ENCODE results near the gene MYO5A. TPM values are rescaled to one million over a fixed set of nuclear protein-coding genes. Genes with fewer than 3 reads are reported as not detected.
A peak's percentile ranks its signal among the peaks of the same experiment; 100 is the strongest.
"Not testable (repeated sequence)": the region's sequence is repeated elsewhere in the genome, so short reads cannot be mapped to it uniquely, and the experiment has no call there.

Gene MYO5A
- total and polyA plus RNA-seq, 10 of the 15 experiments (the other 5 are each of a cell fraction or from before 2014, with no cell fraction given) = 4.2 to 42.9 (median 31.1) TPM

GRCh38 chr15:52439042-52439441 lies 89.6 kb downstream of the MYO5A start:
- H3K27ac ChIP-seq (ENCODE audit: control insufficient read depth, insufficient read depth); H3K27me3 ChIP-seq (replicated peaks in 1 of 2; ENCODE audit: control insufficient read depth in 2 of 2, insufficient read depth in 2 of 2, low read length in 1 of 2); ATAC-seq; POLR2A ChIA-PET; H3K79me2 ChIP-seq (ENCODE audit: control insufficient read depth, insufficient read depth, low read length); H3K9me3 ChIP-seq (replicated peaks; ENCODE audit: control insufficient read depth, insufficient read depth, low read length); H3K4me1 ChIP-seq (ENCODE audit: control insufficient read depth, insufficient read depth, low read length); H3K9ac ChIP-seq (ENCODE audit: control insufficient read depth, insufficient read depth, low read length); H2AFZ ChIP-seq (ENCODE audit: control insufficient read depth, low read depth, low read length); intact Hi-C loops (cut with micrococcal nuclease; ENCODE audit: unreplicated experiment); H4K20me1 ChIP-seq (ENCODE audit: control insufficient read depth, insufficient read depth); H3K4me2 ChIP-seq (ENCODE audit: control insufficient read depth, insufficient read depth); FAIRE-seq; DNase-seq (ENCODE audit: low read depth, low spot score); H3K36me3 ChIP-seq (ENCODE audit: control insufficient read depth in 2 of 2, insufficient read depth in 2 of 2, low read length in 1 of 2); BruUV-seq (replicated peaks); H3K4me3 ChIP-seq; in situ Hi-C loops (cut with MboI): not testable (repeated sequence)
- WGBS (ENCODE audit: insufficient coverage, insufficient replicate concordance, low lambda C conversion rate, missing lambda C conversion rate) = 98% methylated on average over 9 of the region's 9 CpGs
- 0 out of 2 replicates have a peak, but pooled peaks have one; percentile 50 for TF ChIP-seq YY1 (IDR thresholded peaks at IDR 0.05; ENCODE audit: low read depth, low read length)
- SMC1A ChIA-PET (ENCODE audit: uncharacterized antibody, unreplicated experiment) = interaction anchor here (1.2 to 2.7 kb wide), 3 partner anchors 25 to 71 kb away, joined by 3 to 10 read pairs (median 7); no protein-coding TSS in a partner anchor
- RAD21 ChIA-PET (ENCODE audit: unreplicated experiment) = interaction anchor here (1.7 kb wide), 1 partner anchor 25 kb away, joined by 4 read pairs; no protein-coding TSS in a partner anchor
- CTCF ChIA-PET = interaction anchor here (1.2 to 1.8 kb wide), 2 partner anchors 21 to 27 kb away, joined by 3 read pairs; no protein-coding TSS in a partner anchor

- H4K20me1 ChIP-seq (ENCODE audit: control insufficient read depth, insufficient read depth) = no peaks in the 10 kb centered on the region
- ChIA-PET RAD21 (ENCODE audit: unreplicated experiment) (interaction anchor here (1.7 kb wide), 1 partner anchor 26 kb away, joined by 4 read pairs; no protein-coding TSS in a partner anchor), CTCF (interaction anchor here (0.6 to 1.8 kb wide), 4 partner anchors 17 to 327 kb away, joined by 3 read pairs; no protein-coding TSS in a partner anchor), POLR2A (no interaction called here), SMC1A (ENCODE audit: uncharacterized antibody, unreplicated experiment) (interaction anchor here (0.6 to 2.7 kb wide), 8 partner anchors 8 to 557 kb away, joined by 3 to 10 read pairs (median 5); no protein-coding TSS in a partner anchor)
- FAIRE-seq = no peak
- no TSS peak for BruUV-seq (replicated peaks)
- no peak overlapping the region for H3K9ac ChIP-seq (ENCODE audit: control insufficient read depth, insufficient read depth, low read length)
- intact Hi-C loops (cut with micrococcal nuclease; ENCODE audit: unreplicated experiment) = no loop called here
- no peaks in the 10 kb centered on the region; the same call in 2 of the 3 replicates for H3K9me3 ChIP-seq (replicated peaks; ENCODE audit: control insufficient read depth, insufficient read depth, low read length)
- H3K27me3 ChIP-seq (replicated peaks in 1 of 2; ENCODE audit: control insufficient read depth in 2 of 2, insufficient read depth in 2 of 2, low read length in 1 of 2) = no peaks in the 10 kb centered on the region
- peak; percentile 48 for ATAC-seq
- H3K79me2 ChIP-seq (ENCODE audit: control insufficient read depth, insufficient read depth, low read length) = peaks cover 4% of the 10 kb centered on the region; the same call in 1 of the 2 replicates
- 88% methylated on average over 4 of the region's 4 CpGs for WGBS (ENCODE audit: insufficient coverage, insufficient replicate concordance, low lambda C conversion rate, missing lambda C conversion rate)
- H2AFZ ChIP-seq (ENCODE audit: control insufficient read depth, low read depth, low read length) = no peak overlapping the region; the same call in 1 of the 2 replicates
- H3K27ac ChIP-seq (ENCODE audit: control insufficient read depth, insufficient read depth) = peak overlapping the region; percentile 63
- no peaks in the 10 kb centered on the region; a peak in 1 of 4 replicates for H3K36me3 ChIP-seq (ENCODE audit: control insufficient read depth in 2 of 2, insufficient read depth in 2 of 2, low read length in 1 of 2)
- in situ Hi-C loops (cut with MboI) = no loop called here
- peak overlapping the region; percentile 23; the same call in 1 of the 2 replicates for H3K4me2 ChIP-seq (ENCODE audit: control insufficient read depth, insufficient read depth)
- TF ChIP-seq JUNB (IDR thresholded peaks at IDR 0.05) = no peak
- peak; percentile 39; the same call in 1 of the 2 replicates for TF ChIP-seq RUNX3 (IDR thresholded peaks at IDR 0.05; ENCODE audit: low read length)
- peak; percentile 3 for DNase-seq (ENCODE audit: low read depth, low spot score)
- H3K4me1 ChIP-seq (ENCODE audit: control insufficient read depth, insufficient read depth, low read length) = peaks cover 12% of the 10 kb centered on the region
- no peak overlapping the region for H3K4me3 ChIP-seq
These were observed 90.6 kb downstream of the MYO5A start for GRCh38 chr15:52438047-52438446.
